ENCODE data around the gene LRSAM1.

DNA sequence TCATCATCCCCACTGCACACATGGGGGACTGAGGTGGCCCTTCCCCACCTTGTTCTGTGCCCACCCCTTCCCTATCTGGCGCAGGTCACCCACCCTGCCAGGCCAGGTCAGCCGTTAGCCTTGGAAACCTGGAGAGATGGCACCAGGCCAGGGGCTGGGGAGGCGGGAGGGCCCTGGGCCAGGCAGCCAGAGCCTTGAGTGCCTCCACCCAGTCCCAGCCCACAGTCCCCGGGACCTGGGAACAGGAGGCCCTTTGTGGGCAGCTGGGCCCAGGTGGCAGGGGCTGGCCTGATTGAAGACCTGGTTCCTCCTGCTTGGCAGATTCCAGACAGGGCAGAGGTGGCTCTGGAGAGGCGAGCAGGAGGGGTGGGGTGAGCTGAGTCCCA is 70.6 kb downstream of the LRSAM1 start:
- TF ChIP-seq, protein P1, sequence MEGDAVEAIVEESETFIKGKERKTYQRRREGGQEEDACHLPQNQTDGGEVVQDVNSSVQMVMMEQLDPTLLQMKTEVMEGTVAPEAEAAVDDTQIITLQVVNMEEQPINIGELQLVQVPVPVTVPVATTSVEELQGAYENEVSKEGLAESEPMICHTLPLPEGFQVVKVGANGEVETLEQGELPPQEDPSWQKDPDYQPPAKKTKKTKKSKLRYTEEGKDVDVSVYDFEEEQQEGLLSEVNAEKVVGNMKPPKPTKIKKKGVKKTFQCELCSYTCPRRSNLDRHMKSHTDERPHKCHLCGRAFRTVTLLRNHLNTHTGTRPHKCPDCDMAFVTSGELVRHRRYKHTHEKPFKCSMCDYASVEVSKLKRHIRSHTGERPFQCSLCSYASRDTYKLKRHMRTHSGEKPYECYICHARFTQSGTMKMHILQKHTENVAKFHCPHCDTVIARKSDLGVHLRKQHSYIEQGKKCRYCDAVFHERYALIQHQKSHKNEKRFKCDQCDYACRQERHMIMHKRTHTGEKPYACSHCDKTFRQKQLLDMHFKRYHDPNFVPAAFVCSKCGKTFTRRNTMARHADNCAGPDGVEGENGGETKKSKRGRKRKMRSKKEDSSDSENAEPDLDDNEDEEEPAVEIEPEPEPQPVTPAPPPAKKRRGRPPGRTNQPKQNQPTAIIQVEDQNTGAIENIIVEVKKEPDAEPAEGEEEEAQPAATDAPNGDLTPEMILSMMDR (optimal IDR thresholded peaks at IDR 0.05 in 1 of 3, IDR thresholded peaks at IDR 0.05 in 1 of 3, conservative IDR thresholded peaks at IDR 0.05 in 1 of 3; ENCODE audit: extremely low read depth in 1 of 3, insufficient read depth in 2 of 3, low read length in 3 of 3): no peak
- TF ChIP-seq EZH2 (IDR thresholded peaks at IDR 0.05; ENCODE audit: low read length): no peak
